HL-60/S4 treated with phorbol 12-myristate 13-acetate at 8.2 ng/mL for 4 days and 3 days (cell line): ENCODE data around the gene KRAS.

Experiments
- in situ Hi-C: fragments of 300-500 bp; cut with MboI; formaldehyde crosslinking; loops from 2 replicates; pipeline ENCODE4 v1.15.0; 2022; ENCODE audit warnings: low sequenced_read_pairs

Gene KRAS

DNA sequence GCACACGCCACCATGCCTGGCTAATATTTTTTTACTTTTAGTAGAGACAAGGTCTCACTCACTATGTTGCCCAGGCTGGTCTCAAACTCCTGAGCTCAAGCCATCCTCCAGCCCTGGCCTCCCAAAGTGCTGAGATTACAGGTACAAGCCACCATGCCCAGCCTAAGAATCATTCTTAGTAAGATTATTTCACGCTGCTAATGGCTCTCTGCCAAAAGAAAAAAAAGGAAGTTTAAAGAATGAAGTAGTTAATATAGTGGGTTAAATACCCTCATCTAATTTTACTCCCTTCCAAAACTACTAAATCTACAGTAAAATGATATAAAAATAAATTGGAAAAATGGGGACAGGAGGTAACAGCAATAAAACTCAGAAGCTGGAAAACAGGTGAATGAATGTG is 53.1 kb downstream of the KRAS start:
- in situ Hi-C loops, result no loop called here

- in situ Hi-C loops, result no loop called here
Measured at GRCh38 chr12:25195056-25195971, 55.4 kb downstream of the KRAS start, which contains the start of the genes DNAI7 and ETFRF1. TSS of gene DNAI7 (minus strand) at chr12:25195160. CDS start at chr12:25195078, 82 bp downstream. TSS of gene ETFRF1 (plus strand) at chr12:25195237. CDS start at chr12:25203957, 8,720 bp downstream.

GRCh38 chr12:25194722-25195055 is 56.0 kb downstream of the KRAS start:
- in situ Hi-C loops, result no loop called here

DNA sequence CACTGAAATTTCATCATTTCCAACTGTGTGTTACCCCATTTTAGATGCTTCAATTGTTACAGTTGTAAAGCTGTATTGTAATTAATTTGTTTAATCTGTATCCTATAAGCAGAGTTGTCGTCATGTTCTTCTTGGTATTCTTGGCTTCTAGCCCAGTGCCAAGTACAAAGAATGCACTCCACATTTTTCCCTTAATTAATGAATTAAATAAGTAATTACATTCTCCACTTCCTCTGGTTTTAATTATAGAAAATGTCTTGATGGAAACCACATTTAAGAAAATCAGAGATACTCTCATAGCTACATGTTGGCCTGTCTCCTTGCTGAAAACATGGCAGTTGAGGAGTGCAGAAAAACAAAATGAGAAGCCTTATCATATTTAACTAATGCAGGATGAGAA is 56.5 kb downstream of the KRAS start:
- in situ Hi-C loops, result no loop called here

GRCh38 chr12:25190793-25191192 is 59.9 kb downstream of the KRAS start:
- in situ Hi-C loops, result no loop called here

DNA sequence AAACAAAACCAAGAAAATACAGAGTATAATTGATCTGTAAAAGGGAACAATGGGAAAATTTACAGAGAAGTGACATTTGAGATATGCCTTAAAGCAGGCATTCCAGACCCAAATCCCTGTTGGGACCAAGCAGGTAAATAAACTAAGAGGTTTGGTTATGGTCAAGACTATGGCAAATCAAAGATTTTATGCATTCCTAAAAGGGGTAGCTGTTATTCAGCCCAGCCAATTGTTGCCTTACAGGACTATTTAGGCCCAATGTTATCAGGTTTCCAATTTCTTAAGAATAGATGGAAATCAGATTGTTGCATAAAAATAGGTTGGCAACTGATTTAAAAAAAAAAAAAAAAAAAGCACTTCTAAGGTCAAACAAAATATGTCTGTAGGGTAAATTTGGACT is 61.1 kb downstream of the KRAS start:
- in situ Hi-C loops, result no loop called here

- in situ Hi-C loops, result no loop called here
Measured at GRCh38 chr12:25187781-25188180, 62.9 kb downstream of the KRAS start.

DNA sequence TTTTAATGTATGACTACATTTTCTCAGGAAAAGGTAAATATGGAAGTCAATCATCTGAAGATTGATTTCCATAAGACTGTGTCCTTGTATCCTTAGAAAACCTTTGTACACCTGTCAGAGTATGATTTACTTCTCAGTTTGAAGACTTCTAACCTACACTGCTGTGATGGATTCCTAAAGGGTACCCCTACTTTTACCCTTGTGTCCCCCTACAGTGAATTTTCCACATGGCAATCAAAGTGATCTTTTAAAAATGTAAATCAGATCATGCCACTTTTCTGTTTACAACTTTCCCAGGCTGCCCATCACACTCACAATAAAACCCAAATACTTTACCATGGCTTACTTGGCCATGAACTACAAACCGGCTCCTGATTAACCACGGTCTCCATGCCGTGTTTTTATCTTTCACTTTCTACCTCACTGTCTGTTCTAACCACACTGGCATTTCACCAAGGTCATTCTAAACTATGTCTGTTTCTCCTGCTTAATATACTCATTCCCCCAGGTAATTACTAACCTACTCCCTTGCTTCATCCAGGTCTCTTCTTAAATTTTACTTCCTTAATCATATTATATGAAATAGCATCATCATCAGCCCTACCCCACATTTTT is 63.8 kb downstream of the KRAS start:
- in situ Hi-C loops, result no loop called here

DNA sequence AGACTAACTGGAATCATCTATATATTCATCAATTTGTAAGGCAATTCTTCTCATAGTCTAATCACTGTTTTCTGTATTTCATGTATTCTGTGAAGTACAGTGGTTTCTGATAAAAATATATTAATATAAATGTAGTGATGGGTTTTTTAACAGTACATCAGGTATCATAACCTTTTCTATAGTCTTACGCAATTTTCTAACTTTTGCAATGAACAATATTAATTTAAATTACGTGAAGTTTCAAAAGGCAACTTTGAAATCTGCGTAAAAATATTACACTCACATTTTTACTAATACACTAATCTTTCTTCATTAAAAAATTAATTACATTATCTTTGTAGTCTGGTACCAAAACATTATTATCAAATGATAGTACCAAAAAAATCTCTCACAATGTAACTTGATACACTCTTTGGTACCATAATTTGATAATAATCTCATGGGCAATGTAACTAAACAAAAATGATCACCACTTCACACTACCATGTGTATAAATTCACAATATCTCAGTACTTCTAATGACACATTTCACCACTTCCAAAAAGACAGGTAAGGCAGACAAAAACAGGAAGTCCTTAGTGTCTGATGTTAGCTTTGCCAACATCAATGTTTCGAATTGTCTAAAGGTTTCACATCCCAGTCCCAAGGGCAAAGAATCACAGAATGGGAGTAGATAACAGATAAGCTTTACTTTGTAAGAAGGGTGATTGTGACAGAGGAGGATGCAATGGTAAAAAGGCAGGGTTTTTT is 64.5 kb downstream of the KRAS start:
- in situ Hi-C loops, result no loop called here

DNA sequence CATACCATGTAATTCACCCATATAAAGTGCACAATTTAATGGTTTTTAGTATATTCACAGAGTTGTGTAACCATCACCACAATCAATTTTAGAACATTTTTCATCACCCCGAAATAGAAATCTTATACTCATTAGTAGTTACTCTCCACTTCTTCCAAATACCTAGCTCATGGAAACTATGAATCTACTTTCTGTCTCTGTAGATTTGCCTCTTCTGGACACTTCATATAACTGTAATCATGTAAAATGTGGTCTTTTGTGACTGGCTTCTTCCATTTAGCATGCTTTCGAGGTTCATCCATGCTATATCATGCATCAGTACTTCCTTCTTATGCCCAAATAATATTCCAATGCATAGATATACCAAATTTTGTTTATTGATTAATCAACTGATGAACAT is 66.6 kb downstream of the KRAS start:
- in situ Hi-C loops, result no loop called here

DNA sequence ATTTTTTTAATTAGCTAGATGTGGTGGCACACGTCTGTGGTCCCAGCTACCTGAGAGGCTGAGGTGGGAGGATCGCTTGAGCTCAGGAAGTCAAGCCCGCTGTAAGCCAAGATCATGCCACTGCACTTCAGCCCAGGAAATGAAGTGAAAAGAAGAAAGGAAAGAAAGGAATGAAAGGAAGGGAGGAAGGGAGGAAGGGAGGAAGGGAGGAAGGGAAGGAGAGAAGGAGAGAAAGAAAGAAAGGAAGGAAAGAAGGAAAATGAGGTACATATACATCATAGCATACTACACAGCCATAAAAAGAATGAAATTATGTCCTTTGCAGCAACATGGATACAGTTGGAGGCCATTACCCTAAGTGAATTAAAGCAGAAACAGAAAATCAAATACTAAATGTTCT is 68.0 kb downstream of the KRAS start:
- in situ Hi-C loops, result no loop called here

- in situ Hi-C loops, result no loop called here
Measured at GRCh38 chr12:25162866-25163265, 87.9 kb downstream of the KRAS start.

GRCh38 chr12:25156061-25156460 is 94.7 kb downstream of the KRAS start:
- in situ Hi-C loops, result no loop called here

GRCh38 chr12:25155022-25155576 is 95.6 kb downstream of the KRAS start:
- in situ Hi-C loops, result no loop called here
